GM19452 (cell line): ENCODE data around the gene CHAT.
"Not testable (repeated sequence)": the region's sequence is repeated elsewhere in the genome, so short reads cannot be mapped to it uniquely, and the experiment has no call there.

Source experiments
- ATAC-seq: cut with Tn5 transposase; IDR thresholded peaks from one replicate; pipeline ENCODE4 v1.9.1; 2021; ENCODE audit not compliant: unreplicated experiment

Gene CHAT

GRCh38 chr10:49682449-49682848 lies 68.6 kb downstream of the CHAT start:
- not testable (repeated sequence) for ATAC-seq

DNA sequence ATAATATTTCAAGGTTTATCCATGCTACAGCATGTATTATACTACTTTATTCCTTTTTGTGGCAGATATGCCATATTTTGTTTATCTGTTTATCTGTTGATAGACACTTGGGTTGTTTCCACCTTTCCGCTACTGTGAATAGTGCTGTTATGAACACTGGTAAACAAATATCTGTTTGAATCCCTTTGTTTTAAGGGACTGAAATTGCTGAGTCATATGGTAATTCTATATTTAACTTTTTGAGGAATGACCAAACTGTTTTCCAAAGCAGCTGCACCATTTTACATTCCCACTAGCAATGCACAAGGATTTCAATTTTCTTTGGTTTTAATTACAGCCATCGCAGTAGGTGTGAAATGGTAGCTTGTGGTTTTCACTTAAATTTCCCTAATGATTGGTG lies 69.0 kb downstream of the CHAT start:
- no peak for ATAC-seq

DNA sequence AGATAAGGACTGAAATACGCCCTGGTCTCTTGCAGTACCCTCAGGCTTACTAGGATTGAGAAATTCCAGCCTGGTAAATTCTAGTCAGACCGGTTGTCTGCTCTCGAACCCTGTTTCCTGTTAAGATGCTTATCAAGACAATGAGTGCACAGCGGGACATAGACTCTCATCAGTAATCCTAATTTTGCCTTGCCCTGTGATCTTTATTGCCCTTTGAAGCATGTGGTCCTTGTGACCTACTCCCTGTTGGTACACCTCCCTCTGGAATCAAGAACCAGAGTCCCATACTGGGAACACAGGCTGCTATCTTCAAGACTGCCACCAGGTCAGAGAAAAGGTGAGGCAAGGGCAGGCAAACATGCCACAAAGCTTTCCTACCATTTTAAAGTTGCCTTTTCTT lies 72.8 kb downstream of the CHAT start:
- ATAC-seq: no peak

DNA sequence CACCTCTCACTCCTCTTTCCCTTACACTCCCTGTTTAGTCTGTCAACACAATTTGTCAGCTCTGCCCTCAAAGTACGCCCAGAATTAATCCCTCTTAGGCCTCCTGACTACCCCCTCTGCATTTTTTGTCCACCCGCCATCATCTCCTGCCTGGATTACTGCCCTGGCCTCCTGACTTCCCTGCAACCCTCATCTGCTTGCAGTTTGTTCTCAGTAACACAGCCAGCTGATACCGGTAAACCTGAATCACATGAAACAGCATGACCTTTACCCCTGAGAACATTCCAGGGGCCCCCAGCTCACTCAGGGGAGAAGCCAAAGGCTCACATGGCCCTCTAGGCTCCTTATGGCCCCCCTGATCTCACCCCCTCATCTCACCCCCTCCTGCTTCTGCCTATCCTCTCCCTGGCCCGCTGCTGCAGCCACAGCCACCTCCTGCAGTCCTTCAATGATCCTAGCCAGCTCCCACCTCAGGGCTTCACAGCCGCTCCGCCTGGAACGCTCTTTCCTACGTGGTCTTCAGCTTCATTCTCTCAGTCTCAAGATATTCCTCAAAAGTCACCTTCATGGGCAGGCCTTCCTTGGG lies 74.5 kb downstream of the CHAT start:
- ATAC-seq: no peak

GRCh38 chr10:49688920-49689319 lies 75.1 kb downstream of the CHAT start:
- no peak for ATAC-seq

- no peak for ATAC-seq
Observed at GRCh38 chr10:49689882-49690510, 76.2 kb downstream of the CHAT start.

GRCh38 chr10:49690698-49691356 lies 77.0 kb downstream of the CHAT start:
- ATAC-seq: no peak

DNA sequence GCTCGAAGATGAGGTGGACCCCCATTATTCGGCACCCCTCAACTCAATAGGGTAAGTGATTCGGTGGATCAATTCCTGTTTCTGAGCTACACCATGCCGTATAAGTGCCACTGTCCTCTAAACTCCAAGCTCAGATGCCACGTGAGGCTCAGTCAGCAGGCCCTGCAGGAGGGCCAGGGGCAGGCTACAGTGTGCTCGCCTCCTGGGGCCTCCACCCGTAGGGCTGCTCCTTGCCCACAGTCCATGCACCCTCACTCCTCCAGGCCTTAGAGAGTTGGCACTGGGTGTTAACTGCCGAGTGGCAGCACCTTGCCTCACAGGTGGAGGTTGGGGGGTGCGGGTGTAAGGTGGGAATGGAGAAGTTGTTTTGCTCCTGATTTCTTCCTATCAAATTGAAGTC lies 77.8 kb downstream of the CHAT start:
- no peak for ATAC-seq

DNA sequence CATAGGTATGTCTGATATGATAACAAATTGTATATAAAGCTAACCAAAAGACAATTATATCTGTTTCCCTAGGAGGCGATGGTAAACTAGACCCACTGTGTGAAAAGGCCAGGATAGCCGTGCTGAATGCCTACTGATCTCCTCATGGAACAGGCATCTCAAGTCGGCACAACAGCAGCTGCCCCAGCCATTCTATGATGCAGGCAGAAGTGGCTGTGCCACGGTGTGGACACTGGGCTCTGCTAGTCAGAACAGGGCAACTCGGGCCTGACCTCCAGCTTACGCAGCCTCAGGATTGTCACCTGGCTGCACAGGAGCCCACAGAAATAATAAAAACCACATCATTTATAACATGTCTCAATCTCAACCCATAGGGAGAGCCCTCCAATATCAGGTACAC lies 80.6 kb downstream of the CHAT start:
- no peak for ATAC-seq

GRCh38 chr10:49696311-49696710 lies 82.5 kb downstream of the CHAT start:
- ATAC-seq: no peak

GRCh38 chr10:49698679-49699078 lies 84.8 kb downstream of the CHAT start:
- no peak for ATAC-seq

- ATAC-seq: no peak
Observed at GRCh38 chr10:49700211-49700610, 86.4 kb downstream of the CHAT start.

DNA sequence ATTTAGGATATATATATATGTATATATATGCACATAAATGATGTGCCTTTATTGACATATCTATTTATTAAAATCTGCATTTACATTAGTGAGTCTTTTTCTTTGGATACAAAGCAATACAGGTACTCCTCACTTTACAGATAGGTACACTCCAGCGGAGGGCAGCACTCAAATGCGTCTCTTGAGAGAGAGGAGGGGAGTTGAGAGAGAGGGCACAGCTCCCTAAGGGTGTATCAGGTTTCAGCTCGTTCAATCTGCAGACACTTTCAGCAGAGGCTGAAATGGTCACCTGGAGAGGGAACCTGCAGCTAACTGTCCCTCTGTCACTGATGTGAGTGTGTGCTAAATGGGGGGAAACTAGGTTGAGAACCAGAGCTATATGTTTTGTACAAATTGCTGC lies 87.2 kb downstream of the CHAT start:
- no peak for ATAC-seq

GRCh38 chr10:49707585-49707984 lies 93.7 kb downstream of the CHAT start:
- no peak for ATAC-seq

DNA sequence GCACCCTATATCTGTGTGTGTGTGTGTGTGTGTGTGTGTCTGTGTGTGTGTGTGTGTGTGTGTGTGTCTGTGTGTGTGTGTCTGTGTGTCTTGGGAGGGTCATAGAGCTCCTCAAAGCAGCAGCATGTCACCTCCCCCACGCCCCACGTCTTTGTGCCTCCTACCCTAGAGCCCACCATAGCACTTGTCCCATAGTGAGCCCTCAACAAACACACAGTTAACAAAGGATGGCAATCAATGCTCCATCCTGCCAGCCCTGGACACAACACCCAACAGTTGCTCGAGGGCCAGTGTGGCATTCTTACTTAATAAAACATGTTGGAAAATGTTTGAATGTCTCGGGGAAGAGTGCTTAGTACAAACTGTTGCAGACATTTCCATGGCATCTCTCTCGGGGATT lies 96.1 kb downstream of the CHAT start:
- no peak for ATAC-seq

DNA sequence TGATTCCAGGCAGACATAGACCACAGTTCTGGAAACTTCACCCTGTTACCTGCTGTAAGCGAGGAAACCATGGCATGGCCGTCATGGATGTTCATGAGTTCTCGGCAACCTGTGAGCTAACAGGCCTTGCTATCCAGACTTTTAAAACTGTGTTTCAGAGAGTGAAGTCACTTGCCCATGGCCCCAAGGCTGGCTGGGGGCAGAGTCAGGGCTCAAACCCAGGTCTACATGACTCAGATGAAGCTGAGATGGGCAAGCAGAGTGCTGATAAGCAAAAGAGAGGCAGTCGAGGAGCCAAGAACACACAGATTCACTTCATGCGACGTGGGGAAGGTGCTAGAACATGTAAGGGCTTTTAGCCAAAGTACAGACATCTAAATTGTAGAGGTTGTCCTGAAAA lies 97.1 kb downstream of the CHAT start:
- no peak for ATAC-seq

- no peak for ATAC-seq
Observed at GRCh38 chr10:49711481-49711880, 97.6 kb downstream of the CHAT start.

DNA sequence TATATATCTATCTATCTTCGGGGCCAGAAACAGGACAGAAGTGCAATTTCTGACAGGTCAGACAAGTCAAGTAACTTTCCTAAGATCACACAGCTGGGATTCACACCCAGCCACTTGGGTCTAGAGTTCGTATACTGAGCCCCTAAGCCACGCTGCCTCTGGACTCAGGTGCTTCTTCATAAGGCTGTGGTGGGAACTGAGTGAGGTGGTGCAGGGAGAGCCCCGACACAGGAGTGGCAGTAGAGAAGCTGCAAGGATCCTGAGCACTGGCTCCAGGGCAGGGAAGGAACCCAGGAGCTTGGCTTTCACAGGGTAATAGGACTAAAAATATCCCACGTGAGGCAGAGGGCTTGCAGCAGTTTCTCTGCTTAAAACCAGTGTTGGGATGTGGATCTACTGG lies 99.4 kb downstream of the CHAT start:
- ATAC-seq: no peak
